Effector memory CD4-positive, alpha-beta T cell (primary cell): ENCODE results near the gene FOXP1.
"Not testable (repeated sequence)": the region's sequence is repeated elsewhere in the genome, so short reads cannot be mapped to it uniquely, and the experiment has no call there.

Experiments used
- DNase-seq, 3 donors: peaks; one replicate each; pipeline ENCODE4 v3.0.0-alpha.2; 2020
- H3K27ac ChIP-seq: 2 replicates; pipeline ENCODE4 v1.7.0; 2013; ENCODE audit warnings: mild to moderate bottlenecking, low read length, moderate library complexity; ENCODE audit not compliant: insufficient read depth, poor library complexity, severe bottlenecking
- H3K27me3 ChIP-seq: replicated peaks from 2 replicates; pipeline ENCODE4 v1.7.0; 2013; ENCODE audit warnings: mild to moderate bottlenecking, low read length; ENCODE audit not compliant: insufficient read depth, control insufficient read depth, poor library complexity, severe bottlenecking
- H3K36me3 ChIP-seq: 2 replicates; pipeline ENCODE4 v1.7.0; 2013; ENCODE audit warnings: mild to moderate bottlenecking, low read length, moderate library complexity; ENCODE audit not compliant: control insufficient read depth, insufficient read depth
- H3K4me1 ChIP-seq: 2 replicates; pipeline ENCODE4 v1.7.0; 2013; ENCODE audit warnings: low read length, mild to moderate bottlenecking; ENCODE audit not compliant: control insufficient read depth, insufficient read depth, poor library complexity, severe bottlenecking
- H3K4me3 ChIP-seq: 2 replicates; pipeline ENCODE4 v1.7.0; 2013; ENCODE audit warnings: low read length, low read depth, mild to moderate bottlenecking; ENCODE audit not compliant: insufficient read depth, poor library complexity, severe bottlenecking
- H3K9me3 ChIP-seq: 2 replicates; pipeline ENCODE4 v1.7.0; 2013; ENCODE audit warnings: mild to moderate bottlenecking, low read length, moderate library complexity; ENCODE audit not compliant: control insufficient read depth

The FOXP1 gene

DNA sequence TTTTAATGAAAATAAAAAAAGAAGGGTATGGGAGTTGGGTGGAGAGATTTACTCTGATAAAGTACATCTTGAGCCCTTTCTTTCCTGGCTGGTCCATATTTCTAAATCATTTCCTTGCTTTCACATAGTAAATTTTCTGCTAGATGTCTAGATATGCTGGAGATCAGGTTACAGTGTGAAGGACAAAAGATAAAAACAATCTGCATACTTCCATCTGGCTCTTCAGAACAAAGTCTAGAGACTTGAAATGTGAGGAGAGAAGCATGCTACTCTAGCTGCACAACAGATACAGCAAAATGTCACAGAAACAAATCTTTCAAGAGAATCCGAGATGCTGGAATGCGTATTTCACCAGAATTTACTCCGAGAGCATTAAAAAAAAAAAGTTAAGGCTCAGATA, 42.2 kb downstream of the FOXP1 start:
- H3K36me3 ChIP-seq: no peaks in the 10 kb centered on the region
- no peaks in the 10 kb centered on the region for H3K9me3 ChIP-seq
- H3K27ac ChIP-seq: no peak overlapping the region
- H3K27me3 ChIP-seq: no peaks in the 10 kb centered on the region
- DNase-seq: no peak
- no peak overlapping the region for H3K4me3 ChIP-seq
- no peaks in the 10 kb centered on the region for H3K4me1 ChIP-seq

- H3K27me3 ChIP-seq: no peaks in the 10 kb centered on the region
- no peak overlapping the region for H3K4me3 ChIP-seq
- H3K4me1 ChIP-seq: no peaks in the 10 kb centered on the region
- H3K27ac ChIP-seq: no peak overlapping the region
- DNase-seq: no peak
- H3K36me3 ChIP-seq: no peaks in the 10 kb centered on the region
- H3K9me3 ChIP-seq: no peaks in the 10 kb centered on the region
These were observed 46.3 kb downstream of the FOXP1 start for GRCh38 chr3:71537211-71537611.

GRCh38 chr3:71536376-71536965, 47.1 kb downstream of the FOXP1 start:
- no peak for DNase-seq
- Histone ChIP-seq H3K27ac (no peak overlapping the region), H3K4me3 (no peak overlapping the region), H3K36me3 (no peaks in the 10 kb centered on the region), H3K27me3 (no peaks in the 10 kb centered on the region), H3K4me1 (no peaks in the 10 kb centered on the region), H3K9me3 (no peaks in the 10 kb centered on the region)

GRCh38 chr3:71533588-71533987, 49.9 kb downstream of the FOXP1 start:
- Histone ChIP-seq H3K27ac (no peak overlapping the region), H3K4me3 (no peak overlapping the region), H3K4me1 (no peaks in the 10 kb centered on the region), H3K9me3 (no peaks in the 10 kb centered on the region), H3K36me3 (no peaks in the 10 kb centered on the region), H3K27me3 (no peaks in the 10 kb centered on the region)
- DNase-seq: no peak

GRCh38 chr3:71532639-71533395, 50.7 kb downstream of the FOXP1 start:
- H3K27me3 ChIP-seq: no peaks in the 10 kb centered on the region
- no peak overlapping the region for H3K4me3 ChIP-seq
- H3K4me1 ChIP-seq: no peaks in the 10 kb centered on the region
- no peaks in the 10 kb centered on the region for H3K36me3 ChIP-seq
- no peak for DNase-seq
- H3K9me3 ChIP-seq: no peaks in the 10 kb centered on the region
- H3K27ac ChIP-seq: no peak overlapping the region

DNA sequence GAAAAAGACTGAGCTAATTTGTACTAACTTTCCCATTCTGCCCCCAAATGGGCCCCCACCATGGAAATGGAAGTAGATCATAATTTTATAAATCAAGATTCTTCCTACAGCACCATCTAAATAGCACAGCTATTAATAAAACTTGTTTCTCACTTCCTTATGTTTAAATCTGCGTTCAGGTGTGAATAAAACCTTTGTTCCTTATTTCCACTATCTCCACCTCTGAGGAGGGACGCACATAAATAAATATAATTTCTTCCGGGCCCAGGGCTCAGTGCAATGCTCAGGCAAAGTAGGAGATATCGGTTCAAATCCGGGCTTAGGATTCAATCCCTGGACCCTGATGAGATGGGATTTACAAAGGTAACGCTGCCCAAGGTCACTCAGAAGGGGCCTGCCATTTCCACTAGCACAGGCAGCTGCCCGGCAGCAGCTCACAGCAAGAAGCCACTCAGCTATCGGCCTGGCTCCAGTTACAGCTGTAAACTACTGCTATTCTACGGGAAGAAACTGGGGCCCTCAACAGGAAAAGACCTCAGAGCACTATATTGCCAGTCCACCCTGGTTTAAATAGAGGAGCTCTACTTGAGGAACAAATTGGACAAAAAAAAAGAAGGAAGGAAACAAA, 52.5 kb downstream of the FOXP1 start:
- H3K27ac ChIP-seq: no peak overlapping the region

GRCh38 chr3:71528816-71529215, 54.7 kb downstream of the FOXP1 start:
- Histone ChIP-seq H3K4me1 (no peaks in the 10 kb centered on the region), H3K27me3 (no peaks in the 10 kb centered on the region), H3K4me3 (no peak overlapping the region), H3K36me3 (no peaks in the 10 kb centered on the region), H3K9me3 (no peaks in the 10 kb centered on the region), H3K27ac (no peak overlapping the region)
- DNase-seq: no peak

More for the DNA sequence above, 52.5 kb downstream of the FOXP1 start:
- no peak overlapping the region for H3K4me3 ChIP-seq
- no peaks in the 10 kb centered on the region for H3K9me3 ChIP-seq
- no peaks in the 10 kb centered on the region for H3K27me3 ChIP-seq
- no peak for DNase-seq
- no peaks in the 10 kb centered on the region for H3K36me3 ChIP-seq
- no peaks in the 10 kb centered on the region for H3K4me1 ChIP-seq

GRCh38 chr3:71526448-71526847, 57.1 kb downstream of the FOXP1 start:
- H3K36me3 ChIP-seq, H3K27me3 ChIP-seq, DNase-seq, H3K9me3 ChIP-seq, H3K4me1 ChIP-seq, H3K4me3 ChIP-seq, H3K27ac ChIP-seq: not testable (repeated sequence)

GRCh38 chr3:71525391-71525790, 58.1 kb downstream of the FOXP1 start:
- no peaks in the 10 kb centered on the region for H3K9me3 ChIP-seq
- H3K4me3 ChIP-seq: no peak overlapping the region
- H3K4me1 ChIP-seq: no peaks in the 10 kb centered on the region
- no peaks in the 10 kb centered on the region for H3K27me3 ChIP-seq
- no peak overlapping the region for H3K27ac ChIP-seq
- DNase-seq: no peak
- H3K36me3 ChIP-seq: no peaks in the 10 kb centered on the region

DNA sequence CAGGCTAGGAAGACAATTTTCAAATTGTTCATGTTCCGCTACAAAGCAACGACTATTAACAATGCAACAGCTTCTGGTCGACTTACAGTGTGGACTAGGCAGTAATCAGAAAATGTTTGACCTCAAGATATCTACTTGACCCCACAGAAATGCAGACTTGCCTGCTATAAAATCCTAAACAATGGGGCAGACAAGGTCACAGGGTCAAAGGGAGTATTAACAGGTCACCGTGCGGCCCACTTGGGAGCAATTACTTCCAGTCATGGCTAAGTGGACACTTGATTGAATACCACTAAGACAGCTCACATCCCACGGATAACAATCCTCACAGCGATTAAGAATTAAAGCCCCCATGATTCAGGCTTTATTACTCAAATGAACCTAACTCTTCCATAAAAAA, 58.9 kb downstream of the FOXP1 start:
- H3K4me3 ChIP-seq: no peak overlapping the region
- no peaks in the 10 kb centered on the region for H3K36me3 ChIP-seq
- no peaks in the 10 kb centered on the region for H3K4me1 ChIP-seq
- no peaks in the 10 kb centered on the region for H3K9me3 ChIP-seq
- H3K27me3 ChIP-seq: no peaks in the 10 kb centered on the region
- DNase-seq: no peak
- no peak overlapping the region for H3K27ac ChIP-seq
